HUDEP-2 (cell line): ENCODE results near the gene TUBGCP3.

Source experiments
- DNase-seq, 76 experiments: peaks; one replicate each; lab custom pipeline; 2025; ENCODE audit not compliant: unreplicated experiment in 76 of 76; lab: John Stamatoyannopoulos, UW

Gene TUBGCP3

DNA sequence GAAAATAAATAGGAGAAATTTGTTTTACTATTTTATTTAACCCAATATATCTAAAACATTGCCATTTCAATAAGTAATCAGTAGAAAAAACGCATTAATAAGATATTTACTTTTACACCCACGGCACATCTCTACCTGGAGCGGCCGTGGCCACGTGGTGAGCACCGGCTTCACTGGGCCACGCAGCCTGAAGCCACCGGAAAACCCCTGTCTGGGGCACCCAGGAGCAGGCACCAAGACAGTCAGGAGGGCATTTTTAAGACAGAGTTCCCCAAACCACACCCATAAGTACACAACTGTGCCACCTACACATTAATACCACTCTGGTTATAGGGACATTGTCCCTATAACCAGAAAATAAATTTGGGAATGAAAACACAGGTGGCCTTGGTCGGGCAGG, 130.9 kb downstream of the TUBGCP3 start:
- no peak for DNase-seq

DNA sequence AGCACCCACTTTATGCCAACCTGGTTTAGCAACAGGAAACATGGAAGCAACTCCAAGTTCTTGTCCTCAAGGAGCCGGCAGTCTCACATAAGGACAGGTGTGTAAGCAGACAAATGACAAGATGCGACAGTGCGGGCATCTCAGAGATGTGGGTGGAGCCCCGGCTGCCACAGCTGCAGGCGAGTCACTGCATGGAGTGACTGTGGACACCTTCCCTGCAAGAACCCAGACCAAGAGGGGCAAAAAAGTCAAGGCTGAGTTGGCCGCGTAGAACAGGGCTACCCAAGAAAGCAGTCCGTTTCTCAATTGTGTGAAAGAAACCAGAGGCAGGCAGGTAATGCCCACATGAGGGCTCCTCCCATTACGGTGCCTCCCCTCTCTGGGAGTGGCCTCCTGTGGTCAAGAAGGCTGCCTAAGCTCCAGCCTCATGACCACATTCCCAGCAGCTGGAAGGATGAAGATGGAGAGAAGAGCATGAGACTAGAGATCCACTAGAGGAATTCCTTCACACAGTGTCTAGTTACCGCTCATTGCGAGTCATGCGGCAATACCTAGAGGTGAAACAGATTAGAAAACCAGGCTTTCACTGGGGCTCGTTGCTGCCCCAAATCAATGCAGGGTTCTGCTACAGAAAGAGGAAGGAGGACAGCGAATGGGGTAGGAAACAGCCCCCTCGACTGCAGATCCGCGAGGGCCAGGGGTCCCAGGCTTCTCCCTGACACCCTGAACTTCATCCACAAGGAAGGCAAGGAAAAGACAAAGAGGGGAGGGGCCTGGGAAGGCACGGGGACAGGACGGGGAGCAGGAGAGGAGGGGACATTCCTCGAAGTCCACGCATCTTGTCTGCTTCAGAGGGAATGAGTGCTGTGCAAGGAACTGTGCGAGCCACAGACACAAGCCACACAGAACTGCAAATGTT, 131.6 kb downstream of the TUBGCP3 start:
- DNase-seq, result no peak

- no peak for DNase-seq
These were observed 132.4 kb downstream of the TUBGCP3 start for GRCh38 chr13:112455476-112456059.

- DNase-seq, result no peak
These were observed 133.2 kb downstream of the TUBGCP3 start for GRCh38 chr13:112454648-112455334.

- DNase-seq, result no peak
These were observed 133.9 kb downstream of the TUBGCP3 start for GRCh38 chr13:112453874-112454647.

- DNase-seq, result no peak
These were observed 134.6 kb downstream of the TUBGCP3 start for GRCh38 chr13:112453207-112453829.

- DNase-seq, result no peak
These were observed 135.4 kb downstream of the TUBGCP3 start for GRCh38 chr13:112452380-112453206.

DNA sequence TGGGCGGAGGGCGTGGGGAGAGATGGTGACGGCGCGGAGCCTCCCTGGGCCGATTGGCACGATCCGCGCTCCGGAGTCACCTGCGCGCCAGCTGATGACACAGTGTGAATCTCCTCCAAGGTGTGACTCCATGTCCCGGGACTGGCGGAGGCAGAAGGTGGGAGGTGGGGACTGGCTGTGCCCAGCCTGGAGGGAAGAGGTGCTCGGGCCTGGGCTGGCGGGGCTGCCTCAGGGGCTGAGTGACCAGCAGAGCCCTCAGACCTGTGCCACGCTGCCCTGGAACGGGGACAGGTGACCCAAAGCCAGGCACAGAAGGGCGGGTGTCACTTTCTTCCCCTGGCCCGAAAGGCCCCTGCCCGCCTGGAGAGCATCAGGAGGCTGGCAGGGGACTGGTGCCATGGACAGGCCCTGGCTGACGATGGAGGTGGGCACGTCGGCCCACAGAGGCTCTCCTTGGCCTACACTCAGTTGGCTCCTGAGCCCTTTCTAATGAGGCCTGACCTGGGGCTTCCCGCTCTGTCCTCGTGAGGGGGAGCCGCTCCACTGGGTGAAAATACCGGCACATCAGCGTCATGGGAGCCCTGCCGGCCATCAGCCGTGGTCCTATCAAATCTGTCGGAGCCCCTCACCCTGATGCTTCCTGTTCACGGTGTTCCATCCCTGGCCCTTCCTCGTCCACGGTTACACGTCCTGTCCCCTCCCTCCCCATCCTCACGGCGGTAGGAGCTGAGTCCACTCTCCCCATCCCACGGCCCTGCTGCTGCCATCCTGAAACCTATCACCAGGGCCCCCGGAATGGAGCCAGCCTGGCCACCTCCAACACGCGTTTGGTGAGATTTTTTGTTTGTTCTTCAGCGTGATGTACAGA, 136.2 kb downstream of the TUBGCP3 start:
- DNase-seq, result no peak

- DNase-seq, result no peak
These were observed 137.1 kb downstream of the TUBGCP3 start for GRCh38 chr13:112450904-112451240.

DNA sequence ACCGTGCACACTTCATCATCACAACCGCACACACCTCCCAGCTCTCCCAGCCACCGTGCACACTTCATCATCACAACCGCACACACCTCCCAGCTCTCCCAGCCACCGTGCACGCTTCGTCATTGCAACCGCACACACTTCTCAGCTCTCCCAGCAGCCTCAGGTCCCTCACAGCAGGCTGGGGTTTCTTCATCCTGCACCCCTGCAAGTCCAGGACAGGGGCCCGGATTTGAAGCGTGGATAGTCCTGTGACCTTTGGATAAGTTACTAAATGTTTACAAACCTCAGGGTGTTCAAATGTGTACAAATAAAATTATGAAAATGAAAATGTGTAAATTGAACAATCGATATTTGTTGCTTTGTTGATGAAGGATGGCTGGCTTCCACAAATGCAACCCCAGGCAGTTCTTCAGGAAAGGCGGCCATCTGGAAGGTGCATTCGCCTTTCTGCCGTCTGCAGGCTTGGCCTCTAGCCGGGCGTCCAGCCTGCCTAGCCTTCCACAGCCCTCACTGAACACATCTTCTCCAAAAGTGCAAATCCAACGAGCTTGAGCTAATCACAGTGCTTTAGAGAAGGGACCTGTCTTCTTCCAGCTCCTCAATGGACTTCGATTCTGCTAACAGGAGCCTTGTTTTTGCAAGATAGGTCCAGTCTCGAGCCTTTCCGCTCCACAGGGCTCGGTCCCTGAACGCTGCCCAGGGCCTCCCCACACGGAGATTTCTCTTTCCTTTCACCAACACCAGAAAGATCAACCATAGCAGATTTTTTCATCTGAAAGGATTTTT, 137.6 kb downstream of the TUBGCP3 start:
- no peak for DNase-seq

DNA sequence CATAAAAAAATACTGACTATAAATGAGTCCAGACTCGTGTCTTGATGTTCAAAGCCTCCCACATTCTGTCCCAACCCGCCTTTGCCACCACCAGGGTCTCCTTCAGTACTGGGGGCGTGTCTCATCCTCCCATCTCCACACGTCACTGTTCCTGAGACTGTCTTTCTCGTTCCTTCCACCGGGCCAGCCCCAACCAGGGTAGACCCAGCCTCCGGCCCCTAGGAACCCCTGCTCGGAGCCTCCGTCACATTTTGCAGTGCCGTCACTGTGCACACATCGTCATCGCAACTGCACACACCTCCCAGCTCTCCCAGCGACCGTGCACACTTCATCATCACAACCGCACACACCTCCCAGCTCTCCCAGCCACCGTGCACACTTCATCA, 138.4 kb downstream of the TUBGCP3 start:
- DNase-seq, result no peak

DNA sequence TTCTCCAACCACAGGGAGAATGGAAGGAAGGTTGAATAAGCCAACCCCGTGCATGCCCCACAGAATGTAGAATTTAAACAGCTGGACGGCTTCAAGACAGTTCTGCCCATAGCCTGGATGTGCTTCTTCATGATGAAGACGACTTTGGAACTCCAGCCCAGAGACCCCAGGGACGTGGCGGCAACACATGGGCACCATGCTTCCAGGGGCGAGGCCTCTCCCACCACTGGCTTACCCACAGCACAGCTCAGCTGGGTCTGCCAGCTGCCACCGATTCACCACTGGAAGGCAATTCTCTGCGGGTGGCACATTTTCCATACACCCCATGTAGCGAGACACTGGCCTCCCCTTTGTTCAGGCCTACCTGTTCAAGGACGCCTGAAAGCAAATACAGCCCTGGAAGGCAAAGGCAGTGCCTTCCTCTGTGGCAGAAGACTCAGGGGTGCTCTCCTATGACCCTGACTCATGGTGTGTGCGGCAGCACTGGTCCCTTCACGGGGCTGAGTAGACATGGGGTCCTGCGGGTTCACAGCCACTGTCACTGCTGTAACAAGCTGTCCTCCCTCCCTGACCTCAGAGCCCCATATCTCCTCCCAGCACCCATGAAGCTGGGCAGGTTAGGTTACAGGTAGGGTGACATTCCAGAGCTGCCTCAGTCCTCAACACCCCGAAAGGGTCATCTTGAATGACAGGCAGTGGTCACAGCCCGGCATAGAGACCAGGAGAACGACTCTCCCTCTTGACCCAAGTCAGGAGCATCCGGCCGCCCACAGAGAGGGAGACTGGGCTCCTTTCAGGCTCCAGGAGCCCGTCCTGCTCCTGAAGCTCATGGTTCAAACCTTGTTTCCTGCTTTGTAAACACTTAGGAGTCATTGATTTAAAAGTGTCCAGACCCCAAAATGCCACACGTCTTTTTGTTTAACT, 139.1 kb downstream of the TUBGCP3 start:
- DNase-seq, result no peak

DNA sequence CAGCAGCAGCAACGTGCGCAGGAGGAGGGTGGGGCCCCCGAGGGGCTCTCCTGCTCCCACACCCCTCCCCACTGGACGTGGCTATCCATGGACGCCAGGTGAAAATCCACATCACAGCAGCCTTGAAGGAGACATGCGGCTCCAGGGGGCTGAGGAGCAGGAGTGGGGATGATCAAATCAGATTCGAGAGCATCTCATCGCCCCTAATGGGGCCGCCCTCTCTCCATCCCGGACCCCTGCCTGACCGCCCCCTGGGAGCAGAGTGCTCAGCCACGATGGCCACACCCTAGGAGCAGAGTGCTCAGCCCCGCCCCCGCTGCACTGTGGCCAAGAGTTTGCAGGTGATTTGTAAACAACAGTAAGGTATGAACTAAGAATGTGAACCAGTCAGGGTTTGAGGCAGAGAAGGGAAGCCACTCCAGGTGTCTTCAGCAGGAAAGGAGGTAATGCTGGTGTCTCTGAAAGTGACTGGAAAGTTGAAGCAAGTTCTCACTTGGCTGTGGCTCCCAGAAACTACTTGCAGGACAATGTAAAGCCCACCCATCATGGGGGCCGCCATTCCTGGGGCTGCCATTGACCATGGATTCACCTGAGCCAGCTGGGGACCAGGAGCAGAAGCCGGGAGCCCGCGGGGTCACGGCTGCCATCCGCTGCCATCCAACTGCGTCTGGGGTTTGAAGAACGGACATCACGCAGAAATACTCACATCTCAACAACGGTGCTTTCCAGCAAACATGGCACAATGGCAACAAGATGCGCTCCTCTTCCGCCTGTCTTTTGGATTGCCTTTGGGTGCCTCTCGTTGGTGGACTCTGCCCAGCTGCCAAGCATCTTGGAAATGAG, 140.0 kb downstream of the TUBGCP3 start:
- no peak for DNase-seq

DNA sequence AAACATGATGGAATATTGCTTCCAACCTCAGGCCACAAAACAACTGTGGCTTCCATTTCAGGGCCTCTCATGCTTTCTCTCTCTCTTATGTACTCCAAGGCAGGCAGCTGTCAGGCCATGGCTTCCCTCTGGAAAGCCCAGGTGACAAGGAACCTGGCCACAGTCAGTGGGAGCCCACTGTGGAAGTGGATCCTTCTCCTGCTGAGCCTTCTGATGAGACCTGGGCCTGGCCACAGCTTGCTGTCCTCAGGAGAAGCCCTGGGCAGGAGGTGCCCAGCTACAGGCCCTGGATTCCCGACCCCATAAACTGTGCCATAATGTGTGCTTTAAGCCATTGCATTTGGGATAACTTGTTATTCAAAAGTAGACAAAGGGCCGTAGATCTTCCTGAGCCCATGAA, 140.6 kb downstream of the TUBGCP3 start:
- DNase-seq, result no peak

GRCh38 chr13:112446867-112447266, 141.1 kb downstream of the TUBGCP3 start:
- no peak for DNase-seq

- DNase-seq, result no peak
These were observed 141.5 kb downstream of the TUBGCP3 start for GRCh38 chr13:112446347-112446861.
